Stimulated activated CD4-positive, alpha-beta T cell treated with anti-CD3 and anti-CD28 coated beads, Interleukin-15, amount 100 ng/mL, for 48 hours (primary cell): Measurements from ENCODE around the gene GALK1.
A peak's percentile ranks its signal among the peaks of the same experiment; 100 is the strongest.

Experiments used
- DNase-seq, 2 donors: peaks; one replicate each; pipeline ENCODE4 v3.0.0-alpha.2; 2020; ENCODE audit warnings: low read depth in 2 of 2

GALK1 gene

GRCh38 chr17:75724016-75725003 lies 40.7 kb downstream of the GALK1 start:
- no peak for DNase-seq

GRCh38 chr17:75723171-75723930 lies 41.6 kb downstream of the GALK1 start:
- DNase-seq: no peak

- DNase-seq: no peak
These were observed 42.4 kb downstream of the GALK1 start for GRCh38 chr17:75722542-75723095.

- DNase-seq: no peak
These were observed 42.9 kb downstream of the GALK1 start for GRCh38 chr17:75722076-75722475.

GRCh38 chr17:75721463-75722011 lies 43.5 kb downstream of the GALK1 start:
- no peak for DNase-seq

GRCh38 chr17:75720656-75721462 lies 44.1 kb downstream of the GALK1 start, which contains the start of gene ITGB4:
Gene ITGB4, plus strand, starts transcription at chr17:75721459. Its CDS starts 3,245 bp downstream, at chr17:75724704.
- DNase-seq: peak; percentile 4 to 21

- DNase-seq: no peak
These were observed 45.3 kb downstream of the GALK1 start for GRCh38 chr17:75719732-75720131.

GRCh38 chr17:75712446-75712845 lies 52.5 kb downstream of the GALK1 start:
- DNase-seq: no peak
